Breast epithelium (tissue), 4 donors: ENCODE data around the gene OST4. TPM values are rescaled to one million over a fixed set of nuclear protein-coding genes. Genes with fewer than 3 reads are reported as not detected.

ENCODE experiments used
- DNase-seq, 2 donors: peaks; one replicate each; pipeline ENCODE4 v3.0.0-alpha.2; 2019; ENCODE audit warnings: low spot score in 2 of 2
- H3K27ac ChIP-seq, 2 donors: fragments of 200-600 bp; sonication (generic) in 1 of 2; one replicate each; pipeline ENCODE4 v1.5.1; 2016 to 2019; ENCODE audit warnings: mild to moderate bottlenecking in 1 of 2
- H3K27me3 ChIP-seq, 2 donors: fragments of 200-600 bp; sonication (generic) in 1 of 2; one replicate each; pipeline versions ENCODE4 v1.5.1 to v1.6.0; 2017 to 2019; ENCODE audit warnings: control low read depth in 1 of 2, mild to moderate bottlenecking in 1 of 2
- H3K36me3 ChIP-seq: fragments of 200-600 bp; one replicate; pipeline ENCODE4 v1.5.1; 2019
- H3K4me1 ChIP-seq, 2 donors: fragments of 200-600 bp; sonication (generic); one replicate each; pipeline ENCODE4 v1.5.1; 2016 to 2019; ENCODE audit warnings: control low read depth in 1 of 2
- H3K4me3 ChIP-seq, 3 donors: fragments of 200-600 bp; sonication (generic); 1 replicate in 2 of 3; 2 replicates in 1 of 3; pipeline ENCODE4 v1.5.1; 2016 to 2019; ENCODE audit warnings: mild to moderate bottlenecking in 3 of 3, moderate library complexity in 2 of 3
- H3K9me3 ChIP-seq, 2 donors: fragments of 200-600 bp; sonication (generic) in 1 of 2; one replicate each; pipeline ENCODE4 v1.5.1; 2016 to 2019; ENCODE audit warnings: control low read depth in 1 of 2
- CTCF ChIP-seq, 3 donors: fragments of 450-650 bp; IDR thresholded peaks; one replicate each; pipeline ENCODE4 v1.5.1; 2016 to 2017; ENCODE audit warnings: antibody characterized with exemption in 3 of 3, mild to moderate bottlenecking in 3 of 3, moderate library complexity in 3 of 3
- POLR2A ChIP-seq: fragments of 450-650 bp; IDR thresholded peaks from one replicate; pipeline ENCODE4 v1.6.1; 2016; ENCODE audit warnings: antibody characterized with exemption, mild to moderate bottlenecking, moderate library complexity
- POLR2AphosphoS5 ChIP-seq, 3 donors: sonication (generic); formaldehyde crosslinking; IDR thresholded peaks; one replicate each; pipeline ENCODE4 v1.6.1; 2017; ENCODE audit warnings: antibody characterized with exemption in 3 of 3
- intact Hi-C: fragments of 100-400 bp; cut with DNase I; formaldehyde crosslinking; loops from one replicate; pipeline ENCODE4 v1.15.1; 2023; ENCODE audit warnings: low total_unique reads
- total RNA-seq, 3 donors: library from RNA; depleted of rRNA; stranded (reverse); fragments of >200 nt; gene quantifications; one replicate each; pipeline ENCODE4 v1.1.0, GENCODE V29; 2016

OST4 gene
- total RNA-seq, 3 donors from 2014 or later: 271 to 309 (median 281) TPM

- no peak overlapping the region for H3K27ac ChIP-seq
- intact Hi-C loops: no loop called here
- H3K4me1 ChIP-seq: no peaks in the 10 kb centered on the region
These were observed 37.6 kb upstream of the OST4 start for GRCh38 chr2:27109083-27109482.

GRCh38 chr2:27108221-27108620, 36.8 kb upstream of the OST4 start:
- TF ChIP-seq POLR2A (no peak), CTCF (IDR thresholded peaks at IDR 0.05) (no peak), POLR2AphosphoS5 (IDR thresholded peaks at IDR 0.05) (no peak)
- H3K4me1 ChIP-seq: no peaks in the 10 kb centered on the region
- no peaks in the 10 kb centered on the region for H3K27me3 ChIP-seq
- H3K27ac ChIP-seq: no peak overlapping the region
- H3K36me3 ChIP-seq: no peaks in the 10 kb centered on the region
- no peaks in the 10 kb centered on the region for H3K9me3 ChIP-seq
- no peak overlapping the region for H3K4me3 ChIP-seq
- no peak for DNase-seq
- intact Hi-C loops: no loop called here

More at GRCh38 chr2:27109083-27109482, 37.6 kb upstream of the OST4 start:
- H3K9me3 ChIP-seq: no peaks in the 10 kb centered on the region
- TF ChIP-seq POLR2A (no peak), CTCF (IDR thresholded peaks at IDR 0.05) (no peak), POLR2AphosphoS5 (IDR thresholded peaks at IDR 0.05) (no peak)
- H3K27me3 ChIP-seq: no peaks in the 10 kb centered on the region
- H3K4me3 ChIP-seq: no peak overlapping the region
- no peak for DNase-seq
- no peaks in the 10 kb centered on the region for H3K36me3 ChIP-seq

GRCh38 chr2:27105981-27106380, 34.5 kb upstream of the OST4 start:
- intact Hi-C loops: no loop called here

GRCh38 chr2:27102329-27102728, 30.9 kb upstream of the OST4 start:
- Histone ChIP-seq H3K36me3 (no peaks in the 10 kb centered on the region), H3K4me3 (no peak overlapping the region), H3K9me3 (no peaks in the 10 kb centered on the region), H3K27me3 (no peaks in the 10 kb centered on the region), H3K4me1 (no peaks in the 10 kb centered on the region), H3K27ac (no peak overlapping the region)
- intact Hi-C loops: no loop called here
- no peak for DNase-seq
- TF ChIP-seq POLR2AphosphoS5 (IDR thresholded peaks at IDR 0.05): no peak

More at GRCh38 chr2:27105981-27106380, 34.5 kb upstream of the OST4 start:
- no peak overlapping the region for H3K4me3 ChIP-seq
- no peaks in the 10 kb centered on the region for H3K27me3 ChIP-seq
- H3K27ac ChIP-seq: no peak overlapping the region
- TF ChIP-seq CTCF (IDR thresholded peaks at IDR 0.05): no peak
- no peak for TF ChIP-seq POLR2A
- TF ChIP-seq POLR2AphosphoS5 (IDR thresholded peaks at IDR 0.05): no peak
- no peaks in the 10 kb centered on the region for H3K4me1 ChIP-seq
- H3K9me3 ChIP-seq: no peaks in the 10 kb centered on the region
- DNase-seq: no peak
- H3K36me3 ChIP-seq: no peaks in the 10 kb centered on the region

- no peak overlapping the region for H3K27ac ChIP-seq
- DNase-seq: no peak
- intact Hi-C loops: no loop called here
- TF ChIP-seq POLR2A (no peak), CTCF (IDR thresholded peaks at IDR 0.05) (no peak), POLR2AphosphoS5 (IDR thresholded peaks at IDR 0.05) (no peak)
- no peaks in the 10 kb centered on the region for H3K36me3 ChIP-seq
- peaks cover 0 to 4% of the 10 kb centered on the region in 2 donors for H3K4me1 ChIP-seq
- no peaks in the 10 kb centered on the region for H3K9me3 ChIP-seq
- H3K27me3 ChIP-seq: no peaks in the 10 kb centered on the region
- H3K4me3 ChIP-seq: no peak overlapping the region
These were observed 28.6 kb upstream of the OST4 start for GRCh38 chr2:27100036-27100435.
